GM19324 (cell line): ENCODE measurements around the gene LYG1.
"Not testable (repeated sequence)": the region's sequence is repeated elsewhere in the genome, so short reads cannot be mapped to it uniquely, and the experiment has no call there.

Experiments used
- ATAC-seq: cut with Tn5 transposase; IDR thresholded peaks from one replicate; pipeline ENCODE4 v1.9.1; 2021; ENCODE audit warnings: mild to moderate bottlenecking, moderate library complexity; ENCODE audit not compliant: unreplicated experiment, low FRiP score

LYG1 gene

DNA sequence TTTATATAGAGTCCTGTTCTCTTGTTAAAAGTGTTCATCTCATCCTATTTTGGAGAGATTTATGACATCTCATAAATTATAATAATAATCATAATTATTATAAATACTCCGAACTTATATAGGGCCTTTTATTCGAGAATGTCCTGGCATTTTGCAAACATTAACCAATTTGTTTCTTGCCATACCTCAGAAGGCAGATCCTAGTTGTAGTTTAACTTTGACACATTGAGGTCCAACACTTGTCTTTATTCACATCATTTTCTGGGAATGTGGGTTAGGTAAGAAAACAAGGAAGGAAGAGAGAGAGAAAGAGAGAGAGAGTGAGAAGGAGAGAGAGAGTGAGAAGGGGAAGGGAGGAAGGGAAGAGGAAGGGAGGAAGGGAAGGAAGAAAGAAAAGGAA lies at the start of gene LYG1:
LYG1 (minus strand) TSS at position 101 of the 400 bp plus-strand sequence. CDS start 5,527 bp downstream, outside the sequence.
- not testable (repeated sequence) for ATAC-seq

DNA sequence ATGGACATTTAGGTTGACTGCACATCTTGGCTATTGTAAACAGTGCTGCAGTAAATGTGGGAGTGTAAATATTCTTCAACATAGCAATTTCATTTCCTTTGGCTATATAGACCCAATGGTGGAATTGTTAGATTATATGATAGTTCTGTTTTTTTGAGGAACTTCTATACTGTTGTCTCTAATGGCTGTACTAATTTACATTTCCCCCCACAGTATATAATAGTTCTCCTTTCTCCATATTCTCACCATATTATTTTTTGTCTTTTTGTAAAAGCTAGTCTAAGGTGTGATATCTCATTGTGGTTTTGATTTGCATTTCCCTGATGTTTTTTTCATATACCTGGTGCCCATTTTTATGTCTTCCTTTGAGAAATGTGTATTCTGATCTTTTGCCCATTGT lies 49.2 kb upstream of the LYG1 start:
- no peak for ATAC-seq

GRCh38 chr2:99348173-99348572 lies 47.2 kb upstream of the LYG1 start:
- ATAC-seq = no peak

- no peak for ATAC-seq
Measured at GRCh38 chr2:99346218-99346617, 45.2 kb upstream of the LYG1 start.

DNA sequence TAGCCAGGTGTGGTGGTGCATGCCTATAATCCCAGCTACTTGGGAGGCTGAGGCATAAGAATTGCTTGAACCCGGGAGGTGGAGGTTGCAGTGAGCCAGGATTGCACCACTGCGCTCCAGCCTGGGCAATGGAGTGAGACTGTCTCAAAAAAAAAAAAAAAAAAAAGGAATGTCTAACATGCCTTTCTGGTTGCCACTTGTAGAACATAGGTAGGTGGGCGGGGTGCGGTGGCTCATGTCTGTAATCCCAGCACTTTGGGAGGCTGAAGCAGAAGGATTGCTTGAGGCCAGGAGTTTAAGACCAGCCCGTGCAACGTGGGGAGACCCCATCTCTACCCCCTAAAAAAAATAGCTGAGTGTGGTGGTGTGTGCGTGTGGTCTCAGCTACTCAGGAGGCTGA lies 44.4 kb upstream of the LYG1 start:
- not testable (repeated sequence) for ATAC-seq

- no peak for ATAC-seq
Measured at GRCh38 chr2:99342536-99342935, 41.5 kb upstream of the LYG1 start.

DNA sequence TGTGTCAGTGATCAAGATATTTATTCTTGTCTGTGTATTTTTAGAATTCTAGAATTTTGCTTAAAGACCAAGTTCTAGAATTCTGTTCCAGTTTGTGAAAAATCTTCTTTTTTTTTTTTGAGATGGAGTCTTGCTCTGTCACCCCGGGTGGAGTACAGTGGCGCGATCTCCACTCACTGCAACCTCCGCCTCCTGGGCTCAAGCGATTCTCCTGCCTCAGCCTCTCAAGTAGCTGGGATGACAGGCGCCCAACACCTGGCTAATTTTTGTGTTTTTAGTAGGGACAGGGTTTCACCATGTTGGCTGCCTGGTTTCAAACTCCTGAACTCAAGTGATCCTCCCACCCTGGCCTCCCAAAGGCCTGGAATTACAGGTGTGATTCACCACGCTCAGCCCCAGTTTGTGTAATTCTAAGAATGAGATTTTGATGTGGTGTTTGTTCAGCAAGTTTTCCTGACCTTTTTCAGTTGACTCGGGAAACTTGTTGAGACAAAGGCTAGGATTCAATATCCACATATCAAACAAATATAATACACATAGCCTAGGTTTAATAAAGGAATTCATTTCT lies 39.8 kb upstream of the LYG1 start:
- no peak for ATAC-seq

- ATAC-seq = no peak
Measured at GRCh38 chr2:99338029-99338585, 37.1 kb upstream of the LYG1 start.

- peak; percentile 65 for ATAC-seq
Measured at GRCh38 chr2:99337113-99338028, 36.4 kb upstream of the LYG1 start, which contains the start of gene EIF5B. TSS of gene EIF5B (plus strand) at chr2:99337389. CDS start at chr2:99337555, 166 bp downstream.

- ATAC-seq = peak; percentile 4
Measured at GRCh38 chr2:99336804-99337112, 35.8 kb upstream of the LYG1 start.

GRCh38 chr2:99335911-99336803 lies 35.2 kb upstream of the LYG1 start, which contains the start of gene TXNDC9:
TSS of gene TXNDC9 (minus strand) at chr2:99336333. CDS start at chr2:99333210, 3,123 bp downstream.
- ATAC-seq = peak; percentile 88

- no peak for ATAC-seq
Measured at GRCh38 chr2:99325384-99325783, 24.4 kb upstream of the LYG1 start.

DNA sequence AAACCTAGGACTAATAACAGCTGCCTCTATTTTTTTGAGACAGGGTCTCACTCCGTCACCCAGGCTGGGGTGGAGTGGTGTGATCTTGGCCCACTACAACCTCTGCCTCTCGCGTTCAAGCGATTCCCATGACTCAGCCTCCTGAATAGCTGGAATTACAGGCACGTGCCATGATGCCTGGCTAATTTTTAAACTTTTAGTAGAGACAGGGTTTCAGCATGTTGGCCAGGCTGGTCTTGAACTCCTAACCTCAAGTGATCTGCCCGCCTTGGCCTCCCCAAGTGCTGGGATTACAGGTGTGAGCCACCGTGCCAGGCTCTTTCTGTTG lies 16.8 kb upstream of the LYG1 start:
- ATAC-seq = not testable (repeated sequence)

GRCh38 chr2:99317161-99317872 lies 16.3 kb upstream of the LYG1 start:
- no peak for ATAC-seq

DNA sequence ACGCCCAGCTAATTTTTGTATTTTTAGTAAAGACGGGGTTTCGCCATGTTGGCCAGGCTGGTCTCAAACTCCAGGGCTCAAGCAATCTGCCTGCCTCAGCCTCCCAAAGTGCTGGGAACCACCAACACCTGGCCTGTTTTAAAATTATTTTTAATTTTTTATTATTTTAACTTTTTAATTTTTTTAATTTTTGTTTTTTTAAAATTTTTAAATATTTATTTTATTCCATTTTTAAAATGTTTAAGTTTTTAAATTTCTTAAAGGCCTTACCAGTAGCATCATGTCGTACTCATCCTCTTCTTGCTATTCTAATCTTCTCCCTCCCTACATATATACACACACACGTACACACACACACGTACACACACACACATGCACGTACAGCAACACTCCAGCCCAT lies 1.4 kb downstream of the LYG1 start:
- ATAC-seq = no peak

- no peak for ATAC-seq
Measured at GRCh38 chr2:99297994-99298393, 3.0 kb downstream of the LYG1 start.

GRCh38 chr2:99285526-99285925 lies 15.5 kb downstream of the LYG1 start:
- no peak for ATAC-seq

- ATAC-seq = no peak
Measured at GRCh38 chr2:99279969-99280695, 20.9 kb downstream of the LYG1 start.

DNA sequence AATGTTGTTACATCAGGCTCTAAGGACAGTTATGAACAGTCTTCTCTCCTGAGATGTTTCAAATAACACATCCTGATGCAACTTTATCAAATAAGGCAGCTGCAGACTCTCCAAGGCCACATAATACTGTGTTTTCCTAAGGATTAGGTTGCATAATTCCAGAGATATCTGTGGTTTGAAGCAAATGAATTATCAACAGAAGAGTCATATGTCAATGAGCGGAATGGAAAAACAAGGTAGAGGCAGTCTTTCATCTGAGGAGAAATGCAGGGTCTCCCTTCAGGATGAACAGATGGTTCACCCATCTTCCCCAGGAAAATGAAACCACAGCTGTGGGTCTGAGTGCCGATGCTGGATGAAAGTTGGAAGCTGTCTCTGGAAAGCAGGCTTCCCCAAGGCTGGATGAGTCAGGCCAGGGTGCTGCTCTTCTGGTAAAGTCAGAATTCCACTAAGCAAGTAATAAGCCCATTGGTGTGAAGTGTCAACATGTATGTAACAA lies 22.2 kb downstream of the LYG1 start:
- ATAC-seq = no peak
